Measurements from ENCODE around the gene DNMT3B. TPM values are rescaled to one million over a fixed set of nuclear protein-coding genes. Genes with fewer than 3 reads are reported as not detected.

The DNMT3B gene
- total and polyA plus RNA-seq, 3 donors from 2014 or later = 8.1 to 22.0 (median 20.6) TPM

GRCh38 chr20:32743237-32744112, 18.7 kb upstream of the DNMT3B start, which contains the start of gene COMMD7:
Gene COMMD7 (minus strand): TSS chr20:32743467. CDS start chr20:32743391, 76 bp downstream.
- intact Hi-C loops (cut with DNase I; ENCODE audit: low total_unique reads) = no loop called here
- Histone ChIP-seq H3K36me3 (ENCODE audit: low read depth, missing control alignments) (no peaks in the 10 kb centered on the region), H3K4me1 (peaks cover 4% of the 10 kb centered on the region), H3K4me3 (peak within 1 kb of the TSS; percentile 76 to 80), H3K9me3 (no peaks in the 10 kb centered on the region), H3K27ac (peak within 1 kb of the TSS; percentile 82 to 86), H3K27me3 (no peaks in the 10 kb centered on the region)
- peak; percentile 72 for DNase-seq
- WGBS, 2 donors = 1 to 6% methylated on average over 7 to 36 of the region's 64 CpGs
- TF ChIP-seq CTCF (IDR thresholded peaks at IDR 0.05) (no peak), POLR2A (IDR thresholded peaks at IDR 0.05) (no peak)

- Histone ChIP-seq H3K4me3 (no peak overlapping the region), H3K36me3 (ENCODE audit: low read depth, missing control alignments) (no peaks in the 10 kb centered on the region), H3K27ac (no peak overlapping the region), H3K27me3 (no peaks in the 10 kb centered on the region), H3K9me3 (no peaks in the 10 kb centered on the region), H3K4me1 (peaks cover 7% of the 10 kb centered on the region)
- intact Hi-C loops (cut with DNase I; ENCODE audit: low total_unique reads) = no loop called here
- TF ChIP-seq CTCF (IDR thresholded peaks at IDR 0.05) (no peak), POLR2A (IDR thresholded peaks at IDR 0.05) (no peak)
- 63 to 73% methylated on average over 11 of the region's 11 CpGs for WGBS, 2 donors
- DNase-seq = peak; percentile 63
Measured at GRCh38 chr20:32749914-32750637, 12.1 kb upstream of the DNMT3B start.

GRCh38 chr20:32751293-32751692, 10.9 kb upstream of the DNMT3B start:
- Histone ChIP-seq H3K27me3 (no peaks in the 10 kb centered on the region), H3K4me1 (peaks cover 7% of the 10 kb centered on the region), H3K27ac (no peak overlapping the region), H3K36me3 (ENCODE audit: low read depth, missing control alignments) (no peaks in the 10 kb centered on the region), H3K4me3 (no peak overlapping the region), H3K9me3 (no peaks in the 10 kb centered on the region)
- TF ChIP-seq CTCF (IDR thresholded peaks at IDR 0.05) = no peak
- TF ChIP-seq POLR2A (IDR thresholded peaks at IDR 0.05) = no peak
- intact Hi-C loops (cut with DNase I; ENCODE audit: low total_unique reads) = no loop called here
- DNase-seq = no peak

- no peak for TF ChIP-seq CTCF (IDR thresholded peaks at IDR 0.05)
- TF ChIP-seq POLR2A (IDR thresholded peaks at IDR 0.05) = no peak
- no peak overlapping the region for H3K27ac ChIP-seq
- DNase-seq = no peak
- H3K27me3 ChIP-seq = no peaks in the 10 kb centered on the region
- no peak overlapping the region for H3K4me3 ChIP-seq
- peaks cover 7% of the 10 kb centered on the region for H3K4me1 ChIP-seq
- intact Hi-C loops (cut with DNase I; ENCODE audit: low total_unique reads) = no loop called here
- 92 to 94% methylated on average over 6 of the region's 6 CpGs for WGBS, 2 donors
- no peaks in the 10 kb centered on the region for H3K9me3 ChIP-seq
- H3K36me3 ChIP-seq (ENCODE audit: low read depth, missing control alignments) = no peaks in the 10 kb centered on the region
Measured at GRCh38 chr20:32751702-32752457, 10.3 kb upstream of the DNMT3B start.
